ENCODE data around the gene SECISBP2L. TPM values are rescaled to one million over a fixed set of nuclear protein-coding genes. Genes with fewer than 3 reads are reported as not detected.

Gene SECISBP2L
- total and polyA plus RNA-seq, 4 donors, result 62.1 to 169 (median 85.7) TPM

DNA sequence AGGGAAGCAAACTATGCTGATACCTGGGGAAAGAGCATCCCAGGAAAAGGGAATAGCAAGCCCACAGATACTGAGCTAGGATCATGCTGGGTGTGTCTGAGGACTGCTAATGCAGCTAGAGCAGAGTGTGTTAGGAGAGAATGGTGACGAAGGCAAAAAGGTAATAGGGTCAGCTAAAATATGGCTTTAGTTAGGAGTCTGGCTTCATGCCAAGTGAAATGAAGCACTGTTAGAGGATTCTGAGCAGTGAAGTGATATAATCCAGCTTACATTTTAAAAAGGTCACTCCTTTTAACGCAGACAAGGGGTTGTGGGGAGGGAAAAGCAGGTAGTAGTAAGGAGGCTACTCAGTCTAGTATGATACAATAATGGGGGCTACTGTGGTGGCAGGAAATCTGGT lies 30.4 kb downstream of the SECISBP2L start:
- no peaks in the 10 kb centered on the region for H3K9me3 ChIP-seq (ENCODE audit: control insufficient read depth, insufficient read depth, low read length)
- peak in 1 of 6 donors; percentile 8 for DNase-seq (ENCODE audit: low read depth in 4 of 6, low spot score in 6 of 6)
- H3K27ac ChIP-seq (ENCODE audit: low read depth, low read length), result no peak overlapping the region
- 90% methylated on average over 2 of the region's 2 CpGs for WGBS (ENCODE audit: insufficient coverage)
- H3K36me3 ChIP-seq (ENCODE audit: control insufficient read depth, insufficient read depth, low read length), result peaks cover 4% of the 10 kb centered on the region
- no peaks in the 10 kb centered on the region for H3K4me1 ChIP-seq (ENCODE audit: control insufficient read depth, insufficient read depth, low read length)
- no peak overlapping the region for H3K4me3 ChIP-seq (ENCODE audit: low read depth, low read length)
- no peaks in the 10 kb centered on the region for H3K27me3 ChIP-seq (ENCODE audit: control insufficient read depth, insufficient read depth, low read length)

- Histone ChIP-seq H3K27me3 (ENCODE audit: control insufficient read depth, insufficient read depth, low read length) (no peaks in the 10 kb centered on the region), H3K27ac (ENCODE audit: low read depth, low read length) (no peak overlapping the region), H3K4me1 (ENCODE audit: control insufficient read depth, insufficient read depth, low read length) (no peaks in the 10 kb centered on the region), H3K36me3 (ENCODE audit: control insufficient read depth, insufficient read depth, low read length) (peaks cover 6% of the 10 kb centered on the region), H3K4me3 (ENCODE audit: low read depth, low read length) (no peak overlapping the region), H3K9me3 (ENCODE audit: control insufficient read depth, insufficient read depth, low read length) (no peaks in the 10 kb centered on the region)
- 92% methylated on average over 2 of the region's 2 CpGs for WGBS (ENCODE audit: insufficient coverage)
- no peak for DNase-seq (ENCODE audit: low read depth in 4 of 6, low spot score in 6 of 6)
Observed at GRCh38 chr15:48999314-48999713, 46.9 kb downstream of the SECISBP2L start.

DNA sequence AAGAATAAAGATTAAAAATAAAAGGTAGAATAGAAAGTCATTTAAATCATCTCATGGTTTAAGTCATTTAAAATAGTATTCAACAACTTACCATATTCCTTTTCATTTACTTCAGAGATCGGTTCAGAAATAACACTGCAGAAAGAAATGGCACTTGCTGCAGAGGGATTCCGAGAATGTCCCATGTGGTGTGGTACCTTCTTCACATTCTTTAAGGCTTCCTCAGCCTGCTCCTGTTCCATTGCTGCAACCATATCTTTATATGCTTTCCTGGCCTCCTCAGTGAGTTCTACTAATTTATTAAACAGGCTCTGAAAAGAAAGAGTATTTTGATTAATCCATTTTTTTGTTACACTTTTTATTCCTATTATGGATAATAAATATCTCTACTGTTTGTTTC lies 50.0 kb downstream of the SECISBP2L start:
- WGBS (ENCODE audit: insufficient coverage), result 100% methylated on average over 2 of the region's 2 CpGs
- Histone ChIP-seq H3K4me3 (ENCODE audit: low read depth, low read length) (no peak overlapping the region), H3K27ac (ENCODE audit: low read depth, low read length) (no peak overlapping the region), H3K4me1 (ENCODE audit: control insufficient read depth, insufficient read depth, low read length) (no peaks in the 10 kb centered on the region), H3K9me3 (ENCODE audit: control insufficient read depth, insufficient read depth, low read length) (no peaks in the 10 kb centered on the region), H3K36me3 (ENCODE audit: control insufficient read depth, insufficient read depth, low read length) (peaks cover 17% of the 10 kb centered on the region), H3K27me3 (ENCODE audit: control insufficient read depth, insufficient read depth, low read length) (no peaks in the 10 kb centered on the region)
- no peak for DNase-seq (ENCODE audit: low read depth in 4 of 6, low spot score in 6 of 6)

- Histone ChIP-seq H3K36me3 (ENCODE audit: control insufficient read depth, insufficient read depth, low read length) (peaks cover 13% of the 10 kb centered on the region), H3K9me3 (ENCODE audit: control insufficient read depth, insufficient read depth, low read length) (no peaks in the 10 kb centered on the region), H3K27ac (ENCODE audit: low read depth, low read length) (no peak overlapping the region), H3K4me3 (ENCODE audit: low read depth, low read length) (no peak overlapping the region), H3K4me1 (ENCODE audit: control insufficient read depth, insufficient read depth, low read length) (no peaks in the 10 kb centered on the region), H3K27me3 (ENCODE audit: control insufficient read depth, insufficient read depth, low read length) (no peaks in the 10 kb centered on the region)
- DNase-seq (ENCODE audit: low read depth in 4 of 6, low spot score in 6 of 6), result no peak
Observed at GRCh38 chr15:48993380-48993779, 52.9 kb downstream of the SECISBP2L start.

DNA sequence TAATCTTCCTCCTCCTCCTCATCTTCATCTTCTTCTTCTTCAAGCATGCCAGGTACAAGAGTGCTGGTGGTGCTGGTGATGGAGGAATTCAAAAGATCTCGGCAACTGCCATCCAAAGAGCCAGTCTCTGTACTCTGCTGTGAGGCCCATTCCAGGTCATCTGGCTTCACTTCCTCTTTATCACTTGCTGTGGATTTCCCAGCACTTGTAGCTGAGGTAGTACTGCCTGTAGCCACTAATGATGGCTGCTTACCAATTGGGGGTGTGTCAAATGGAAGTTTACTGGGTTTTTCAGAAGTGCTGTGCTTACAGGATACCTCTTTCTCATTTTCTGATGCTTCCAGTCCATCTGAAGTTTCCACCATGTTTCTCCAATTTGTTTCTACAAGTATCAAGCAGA lies 53.7 kb downstream of the SECISBP2L start:
- Histone ChIP-seq H3K4me1 (ENCODE audit: control insufficient read depth, insufficient read depth, low read length) (no peaks in the 10 kb centered on the region), H3K27ac (ENCODE audit: low read depth, low read length) (no peak overlapping the region), H3K36me3 (ENCODE audit: control insufficient read depth, insufficient read depth, low read length) (peaks cover 16% of the 10 kb centered on the region)

DNA sequence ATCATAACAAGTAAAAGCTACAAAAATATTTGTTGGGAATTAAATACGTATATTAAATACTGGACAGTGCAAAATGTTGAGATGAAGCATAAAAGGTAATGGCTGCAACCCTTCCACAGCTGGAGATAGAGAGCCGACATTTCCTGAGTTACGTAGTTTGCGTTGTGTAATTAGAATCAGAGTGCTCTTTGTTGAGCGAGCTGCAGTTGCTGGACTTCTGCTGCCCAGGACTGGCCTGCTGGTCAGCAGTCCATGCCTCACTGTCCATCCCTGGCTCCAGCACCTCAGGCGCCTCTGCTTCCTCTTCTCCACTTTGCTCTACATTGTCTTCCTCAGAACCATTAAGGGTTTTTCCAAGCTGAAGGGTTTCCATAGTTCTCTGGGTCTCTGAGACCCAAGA lies 54.1 kb downstream of the SECISBP2L start:
- 95% methylated on average over 6 of the region's 6 CpGs for WGBS (ENCODE audit: insufficient coverage)
- H3K36me3 ChIP-seq (ENCODE audit: control insufficient read depth, insufficient read depth, low read length), result peaks cover 15% of the 10 kb centered on the region
- no peak overlapping the region for H3K27ac ChIP-seq (ENCODE audit: low read depth, low read length)

More for the DNA sequence above, 53.7 kb downstream of the SECISBP2L start:
- Histone ChIP-seq H3K9me3 (ENCODE audit: control insufficient read depth, insufficient read depth, low read length) (no peaks in the 10 kb centered on the region), H3K27me3 (ENCODE audit: control insufficient read depth, insufficient read depth, low read length) (no peaks in the 10 kb centered on the region), H3K4me3 (ENCODE audit: low read depth, low read length) (no peak overlapping the region)
- DNase-seq (ENCODE audit: low read depth in 4 of 6, low spot score in 6 of 6), result no peak
- WGBS (ENCODE audit: insufficient coverage), result no CpG with 5 or more reads among the region's 1 CpG

DNA sequence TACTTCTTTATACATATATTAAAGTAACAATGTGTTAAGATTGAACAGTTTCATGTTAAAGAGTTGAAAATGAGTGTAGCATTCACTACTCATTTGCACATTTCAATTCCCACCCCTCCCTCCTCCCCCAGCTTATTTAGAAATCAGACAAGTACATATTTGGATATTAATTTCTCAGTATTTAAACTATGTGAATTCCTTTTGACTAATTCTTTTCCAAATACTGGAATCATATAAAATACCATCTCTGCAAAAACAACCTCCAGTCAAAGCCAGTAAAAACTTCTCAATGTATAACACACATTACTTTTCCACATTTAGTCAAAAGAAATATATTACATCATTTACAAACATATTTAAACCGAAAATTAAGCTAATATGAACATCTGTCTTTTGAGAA lies 57.1 kb downstream of the SECISBP2L start:
- no peaks in the 10 kb centered on the region for H3K9me3 ChIP-seq (ENCODE audit: control insufficient read depth, insufficient read depth, low read length)
- no peak overlapping the region for H3K4me3 ChIP-seq (ENCODE audit: low read depth, low read length)
- WGBS (ENCODE audit: insufficient coverage), result no CpG with 5 or more reads among the region's 1 CpG
- peaks cover 14% of the 10 kb centered on the region for H3K36me3 ChIP-seq (ENCODE audit: control insufficient read depth, insufficient read depth, low read length)
- H3K27me3 ChIP-seq (ENCODE audit: control insufficient read depth, insufficient read depth, low read length), result no peaks in the 10 kb centered on the region
- peaks cover 4% of the 10 kb centered on the region for H3K4me1 ChIP-seq (ENCODE audit: control insufficient read depth, insufficient read depth, low read length)
- H3K27ac ChIP-seq (ENCODE audit: low read depth, low read length), result no peak overlapping the region
- no peak for DNase-seq (ENCODE audit: low read depth in 4 of 6, low spot score in 6 of 6)

More for the DNA sequence above, 54.1 kb downstream of the SECISBP2L start:
- no peaks in the 10 kb centered on the region for H3K27me3 ChIP-seq (ENCODE audit: control insufficient read depth, insufficient read depth, low read length)
- H3K4me3 ChIP-seq (ENCODE audit: low read depth, low read length), result no peak overlapping the region
- no peak for DNase-seq (ENCODE audit: low read depth in 4 of 6, low spot score in 6 of 6)
- no peaks in the 10 kb centered on the region for H3K4me1 ChIP-seq (ENCODE audit: control insufficient read depth, insufficient read depth, low read length)
- H3K9me3 ChIP-seq (ENCODE audit: control insufficient read depth, insufficient read depth, low read length), result no peaks in the 10 kb centered on the region

DNA sequence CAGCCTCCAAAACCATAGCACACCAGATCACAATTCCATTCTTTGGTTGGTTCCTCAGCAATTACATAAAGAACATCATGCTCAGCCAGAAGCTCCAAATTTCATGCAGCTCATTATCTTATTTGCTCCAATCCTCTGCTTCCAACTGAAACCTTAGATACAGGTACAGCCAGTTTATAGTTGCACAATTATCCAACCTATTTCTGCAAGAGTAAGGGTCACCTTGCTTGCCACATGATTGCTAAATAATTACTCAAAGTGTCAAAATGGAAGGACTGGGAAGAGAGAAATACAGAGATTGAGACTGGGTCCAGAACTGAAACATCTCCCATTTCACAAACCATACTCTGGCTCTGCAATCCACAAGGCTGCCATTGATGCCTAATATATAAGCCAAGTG lies 59.1 kb downstream of the SECISBP2L start:
- Histone ChIP-seq H3K4me3 (ENCODE audit: low read depth, low read length) (no peak overlapping the region), H3K4me1 (ENCODE audit: control insufficient read depth, insufficient read depth, low read length) (peaks cover 4% of the 10 kb centered on the region), H3K27ac (ENCODE audit: low read depth, low read length) (no peak overlapping the region), H3K27me3 (ENCODE audit: control insufficient read depth, insufficient read depth, low read length) (no peaks in the 10 kb centered on the region), H3K36me3 (ENCODE audit: control insufficient read depth, insufficient read depth, low read length) (peaks cover 4% of the 10 kb centered on the region), H3K9me3 (ENCODE audit: control insufficient read depth, insufficient read depth, low read length) (no peaks in the 10 kb centered on the region)
- DNase-seq (ENCODE audit: low read depth in 4 of 6, low spot score in 6 of 6), result no peak

GRCh38 chr15:48986240-48986639 lies 60.0 kb downstream of the SECISBP2L start:
- no peak overlapping the region for H3K27ac ChIP-seq (ENCODE audit: low read depth, low read length)
- H3K4me1 ChIP-seq (ENCODE audit: control insufficient read depth, insufficient read depth, low read length), result peaks cover 4% of the 10 kb centered on the region
- H3K27me3 ChIP-seq (ENCODE audit: control insufficient read depth, insufficient read depth, low read length), result no peaks in the 10 kb centered on the region
- no peak for DNase-seq (ENCODE audit: low read depth in 4 of 6, low spot score in 6 of 6)
- H3K36me3 ChIP-seq (ENCODE audit: control insufficient read depth, insufficient read depth, low read length), result peaks cover 2% of the 10 kb centered on the region
- no peak overlapping the region for H3K4me3 ChIP-seq (ENCODE audit: low read depth, low read length)
- 100% methylated on average over 1 of the region's 5 CpGs for WGBS (ENCODE audit: insufficient coverage)
- H3K9me3 ChIP-seq (ENCODE audit: control insufficient read depth, insufficient read depth, low read length), result no peaks in the 10 kb centered on the region

- no peak for DNase-seq (ENCODE audit: low read depth in 4 of 6, low spot score in 6 of 6)
- H3K36me3 ChIP-seq (ENCODE audit: control insufficient read depth, insufficient read depth, low read length), result peaks cover 2% of the 10 kb centered on the region
- H3K27ac ChIP-seq (ENCODE audit: low read depth, low read length), result no peak overlapping the region
- no peak overlapping the region for H3K4me3 ChIP-seq (ENCODE audit: low read depth, low read length)
- no peaks in the 10 kb centered on the region for H3K9me3 ChIP-seq (ENCODE audit: control insufficient read depth, insufficient read depth, low read length)
- H3K27me3 ChIP-seq (ENCODE audit: control insufficient read depth, insufficient read depth, low read length), result no peaks in the 10 kb centered on the region
- WGBS (ENCODE audit: insufficient coverage), result no CpG with 5 or more reads among the region's 3 CpGs
- H3K4me1 ChIP-seq (ENCODE audit: control insufficient read depth, insufficient read depth, low read length), result peaks cover 4% of the 10 kb centered on the region
Observed at GRCh38 chr15:48985516-48985915, 60.7 kb downstream of the SECISBP2L start.

All from spinal cord (tissue), 10 donors.